HG03575 (cell line): ENCODE data around the gene PRSS53.

Experiments
- ATAC-seq: cut with Tn5 transposase; IDR thresholded peaks from one replicate; pipeline ENCODE4 v1.9.1; 2021; ENCODE audit not compliant: unreplicated experiment, insufficient number of reproducible peaks, low FRiP score; ENCODE audit errors: extremely low read depth

Gene PRSS53

DNA sequence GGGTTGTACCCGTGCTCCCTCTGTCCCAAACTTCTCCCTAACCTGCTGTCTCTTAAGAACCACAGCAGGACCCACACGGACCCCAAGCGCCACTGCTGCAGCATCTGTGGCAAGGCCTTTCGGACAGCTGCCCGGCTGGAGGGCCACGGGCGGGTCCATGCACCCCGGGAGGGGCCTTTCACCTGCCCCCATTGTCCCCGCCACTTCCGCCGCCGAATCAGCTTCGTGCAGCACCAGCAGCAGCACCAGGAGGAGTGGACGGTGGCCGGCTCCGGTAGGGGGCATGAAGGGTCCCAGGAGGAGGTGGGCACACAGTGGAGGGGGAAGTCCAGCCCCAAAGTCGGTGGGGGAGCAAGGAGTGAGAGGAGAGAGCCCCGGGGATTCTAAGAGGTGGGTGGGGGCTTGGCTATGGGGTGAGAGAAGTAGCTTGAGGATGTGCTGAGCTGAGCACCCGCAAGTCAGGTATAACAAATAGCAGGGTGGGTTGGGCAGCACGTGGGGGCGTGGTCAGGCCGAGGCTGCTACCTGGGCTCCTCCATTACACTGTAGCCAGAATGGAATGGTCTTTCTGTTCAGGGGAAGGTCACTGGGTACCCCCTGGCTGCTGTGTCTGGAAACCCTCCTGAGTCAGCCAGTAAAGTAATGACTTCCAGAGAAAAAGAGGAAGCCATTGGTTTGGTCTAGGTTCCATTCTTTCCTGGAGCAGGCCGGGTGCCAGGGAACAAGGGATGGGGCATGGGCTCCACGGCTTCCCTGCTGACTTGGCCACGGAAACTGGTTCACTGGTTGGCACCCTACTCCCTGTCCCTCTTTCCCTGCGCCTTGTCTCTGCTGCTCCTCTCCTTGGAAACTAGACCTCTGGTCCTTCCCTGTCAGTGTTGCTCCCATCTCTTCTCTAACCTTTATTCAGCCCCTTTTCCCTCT is 7.1 kb downstream of the PRSS53 start:
- no peak for ATAC-seq

DNA sequence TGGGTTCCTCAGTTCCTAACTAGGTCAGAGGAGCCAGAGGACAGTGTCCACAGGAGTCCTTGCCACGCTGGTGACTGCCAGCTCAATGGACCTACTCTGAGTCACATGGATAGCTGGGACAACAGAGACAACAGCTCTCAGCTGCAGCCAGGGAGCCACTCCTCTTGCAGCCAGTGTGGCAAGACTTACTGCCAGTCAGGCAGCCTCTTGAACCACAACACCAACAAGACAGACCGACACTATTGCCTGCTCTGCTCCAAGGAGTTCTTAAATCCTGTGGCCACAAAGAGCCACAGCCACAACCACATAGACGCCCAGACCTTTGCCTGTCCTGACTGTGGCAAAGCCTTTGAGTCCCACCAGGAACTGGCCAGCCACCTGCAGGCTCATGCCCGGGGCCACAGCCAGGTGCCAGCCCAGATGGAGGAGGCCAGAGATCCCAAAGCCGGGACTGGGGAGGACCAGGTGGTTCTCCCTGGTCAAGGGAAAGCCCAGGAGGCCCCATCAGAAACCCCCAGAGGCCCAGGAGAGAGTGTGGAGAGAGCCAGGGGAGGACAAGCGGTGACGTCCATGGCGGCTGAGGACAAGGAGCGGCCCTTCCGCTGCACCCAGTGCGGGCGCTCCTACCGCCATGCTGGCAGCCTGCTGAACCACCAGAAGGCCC is 7.9 kb downstream of the PRSS53 start:
- no peak for ATAC-seq

DNA sequence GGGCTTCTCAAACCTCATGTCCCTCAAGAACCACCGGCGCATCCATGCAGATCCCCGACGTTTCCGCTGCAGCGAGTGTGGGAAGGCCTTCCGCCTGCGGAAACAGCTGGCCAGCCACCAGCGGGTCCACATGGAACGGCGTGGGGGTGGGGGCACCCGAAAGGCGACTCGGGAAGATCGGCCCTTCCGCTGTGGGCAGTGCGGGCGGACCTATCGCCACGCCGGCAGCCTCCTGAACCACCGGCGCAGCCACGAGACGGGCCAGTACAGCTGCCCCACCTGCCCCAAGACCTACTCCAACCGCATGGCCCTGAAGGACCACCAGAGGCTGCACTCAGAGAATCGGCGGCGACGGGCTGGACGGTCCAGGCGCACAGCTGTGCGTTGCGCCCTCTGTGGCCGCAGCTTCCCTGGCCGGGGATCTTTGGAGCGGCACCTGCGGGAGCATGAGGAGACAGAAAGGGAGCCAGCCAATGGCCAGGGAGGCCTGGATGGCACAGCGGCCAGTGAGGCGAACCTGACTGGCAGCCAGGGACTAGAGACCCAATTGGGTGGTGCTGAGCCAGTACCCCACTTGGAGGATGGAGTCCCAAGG is 8.6 kb downstream of the PRSS53 start:
- ATAC-seq = no peak

DNA sequence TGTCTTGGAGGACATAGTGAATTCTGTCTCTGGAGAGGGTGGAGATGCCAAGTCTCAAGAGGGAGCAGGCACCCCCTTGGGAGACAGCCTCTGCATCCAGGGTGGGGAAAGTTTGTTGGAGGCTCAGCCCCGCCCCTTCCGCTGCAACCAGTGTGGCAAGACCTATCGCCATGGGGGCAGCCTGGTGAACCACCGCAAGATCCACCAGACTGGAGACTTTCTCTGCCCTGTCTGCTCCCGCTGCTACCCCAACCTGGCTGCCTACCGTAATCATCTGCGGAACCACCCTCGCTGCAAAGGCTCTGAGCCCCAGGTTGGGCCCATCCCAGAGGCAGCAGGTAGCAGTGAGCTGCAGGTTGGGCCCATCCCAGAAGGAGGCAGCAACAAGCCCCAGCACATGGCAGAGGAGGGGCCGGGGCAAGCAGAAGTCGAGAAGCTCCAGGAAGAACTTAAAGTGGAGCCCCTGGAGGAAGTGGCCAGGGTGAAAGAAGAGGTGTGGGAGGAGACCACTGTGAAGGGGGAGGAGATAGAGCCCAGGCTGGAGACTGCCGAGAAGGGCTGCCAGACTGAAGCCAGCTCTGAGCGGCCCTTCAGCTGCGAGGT is 9.3 kb downstream of the PRSS53 start:
- no peak for ATAC-seq

DNA sequence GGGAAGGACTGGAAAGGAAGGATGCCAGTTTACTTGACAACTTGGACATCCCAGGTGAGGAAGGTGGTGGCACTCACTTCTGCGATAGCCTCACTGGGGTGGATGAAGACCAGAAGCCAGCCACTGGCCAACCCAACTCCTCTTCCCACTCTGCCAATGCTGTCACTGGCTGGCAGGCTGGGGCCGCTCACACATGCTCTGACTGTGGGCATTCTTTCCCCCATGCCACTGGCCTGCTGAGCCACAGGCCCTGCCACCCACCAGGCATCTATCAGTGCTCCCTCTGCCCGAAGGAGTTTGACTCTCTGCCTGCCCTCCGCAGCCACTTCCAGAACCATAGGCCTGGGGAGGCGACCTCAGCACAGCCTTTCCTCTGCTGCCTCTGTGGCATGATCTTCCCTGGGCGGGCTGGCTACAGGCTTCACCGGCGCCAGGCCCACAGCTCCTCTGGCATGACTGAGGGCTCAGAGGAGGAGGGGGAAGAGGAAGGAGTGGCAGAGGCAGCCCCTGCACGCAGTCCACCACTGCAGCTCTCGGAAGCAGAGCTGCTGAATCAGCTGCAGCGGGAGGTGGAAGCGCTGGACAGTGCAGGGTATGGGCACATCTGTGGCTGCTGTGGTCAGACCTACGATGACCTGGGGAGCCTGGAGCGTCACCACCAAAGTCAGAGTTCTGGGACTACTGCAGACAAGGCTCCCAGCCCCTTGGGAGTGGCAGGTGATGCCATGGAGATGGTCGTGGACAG is 10.0 kb downstream of the PRSS53 start:
- ATAC-seq = no peak

DNA sequence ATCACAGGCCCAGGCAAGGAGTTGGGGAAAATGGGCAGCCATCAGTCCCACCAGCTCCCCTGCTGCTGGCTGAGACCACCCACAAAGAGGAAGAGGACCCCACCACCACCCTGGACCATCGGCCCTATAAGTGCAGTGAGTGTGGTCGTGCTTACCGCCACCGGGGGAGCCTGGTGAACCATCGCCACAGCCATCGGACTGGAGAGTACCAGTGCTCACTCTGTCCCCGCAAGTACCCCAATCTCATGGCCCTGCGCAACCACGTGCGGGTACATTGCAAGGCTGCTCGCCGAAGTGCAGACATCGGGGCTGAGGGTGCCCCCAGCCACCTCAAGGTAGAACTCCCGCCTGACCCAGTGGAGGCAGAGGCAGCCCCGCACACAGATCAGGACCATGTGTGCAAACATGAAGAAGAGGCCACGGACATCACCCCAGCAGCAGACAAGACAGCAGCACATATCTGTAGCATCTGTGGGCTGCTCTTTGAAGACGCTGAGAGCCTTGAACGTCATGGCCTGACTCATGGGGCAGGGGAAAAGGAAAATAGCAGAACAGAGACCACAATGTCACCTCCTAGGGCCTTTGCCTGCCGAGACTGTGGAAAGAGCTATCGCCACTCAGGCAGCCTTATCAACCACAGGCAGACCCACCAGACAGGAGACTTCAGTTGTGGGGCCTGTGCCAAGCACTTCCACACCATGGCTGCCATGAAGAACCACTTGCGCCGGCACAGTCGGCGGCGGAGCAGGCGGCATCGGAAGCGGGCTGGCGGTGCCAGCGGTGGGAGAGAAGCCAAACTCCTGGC is 10.9 kb downstream of the PRSS53 start:
- no peak for ATAC-seq

DNA sequence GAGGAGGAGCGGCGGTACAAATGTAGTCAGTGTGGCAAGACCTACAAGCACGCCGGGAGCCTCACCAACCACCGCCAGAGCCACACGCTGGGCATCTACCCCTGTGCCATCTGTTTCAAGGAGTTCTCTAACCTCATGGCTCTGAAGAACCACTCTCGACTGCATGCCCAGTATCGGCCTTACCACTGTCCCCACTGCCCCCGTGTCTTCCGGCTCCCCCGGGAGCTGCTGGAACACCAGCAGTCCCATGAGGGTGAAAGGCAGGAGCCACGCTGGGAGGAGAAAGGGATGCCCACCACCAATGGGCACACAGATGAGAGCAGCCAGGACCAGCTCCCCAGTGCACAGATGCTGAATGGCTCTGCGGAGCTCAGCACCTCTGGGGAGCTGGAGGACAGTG is 11.7 kb downstream of the PRSS53 start:
- ATAC-seq = no peak

DNA sequence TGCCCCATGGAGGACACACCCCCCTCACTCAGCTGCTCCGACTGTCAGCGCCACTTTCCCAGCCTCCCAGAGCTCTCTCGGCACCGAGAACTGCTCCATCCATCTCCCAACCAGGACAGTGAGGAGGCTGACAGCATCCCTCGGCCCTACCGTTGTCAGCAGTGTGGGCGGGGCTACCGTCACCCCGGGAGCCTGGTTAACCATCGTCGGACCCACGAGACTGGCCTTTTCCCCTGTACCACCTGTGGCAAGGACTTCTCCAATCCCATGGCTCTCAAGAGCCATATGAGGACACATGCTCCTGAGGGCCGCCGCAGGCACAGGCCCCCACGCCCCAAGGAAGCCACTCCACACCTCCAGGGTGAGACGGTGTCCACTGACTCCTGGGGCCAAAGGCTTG is 12.4 kb downstream of the PRSS53 start:
- no peak for ATAC-seq

DNA sequence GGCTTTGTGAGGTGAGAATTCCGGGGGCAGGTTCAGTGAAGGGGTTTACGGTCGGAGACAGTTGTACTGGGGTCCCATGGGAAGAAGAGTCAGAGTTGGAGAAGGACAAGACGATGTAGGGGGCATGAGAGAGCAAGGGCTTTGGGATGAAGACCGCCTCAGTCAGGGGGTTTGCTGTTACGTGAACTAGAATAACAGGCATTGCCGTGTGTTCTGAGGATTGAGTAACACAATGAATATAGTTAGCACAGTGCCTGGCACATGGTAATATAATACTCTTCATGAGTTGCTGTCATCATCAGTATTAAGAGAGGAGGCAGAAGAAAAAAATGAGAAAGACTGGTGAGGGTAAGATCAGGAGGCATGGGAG is 13.9 kb downstream of the PRSS53 start:
- no peak for ATAC-seq

DNA sequence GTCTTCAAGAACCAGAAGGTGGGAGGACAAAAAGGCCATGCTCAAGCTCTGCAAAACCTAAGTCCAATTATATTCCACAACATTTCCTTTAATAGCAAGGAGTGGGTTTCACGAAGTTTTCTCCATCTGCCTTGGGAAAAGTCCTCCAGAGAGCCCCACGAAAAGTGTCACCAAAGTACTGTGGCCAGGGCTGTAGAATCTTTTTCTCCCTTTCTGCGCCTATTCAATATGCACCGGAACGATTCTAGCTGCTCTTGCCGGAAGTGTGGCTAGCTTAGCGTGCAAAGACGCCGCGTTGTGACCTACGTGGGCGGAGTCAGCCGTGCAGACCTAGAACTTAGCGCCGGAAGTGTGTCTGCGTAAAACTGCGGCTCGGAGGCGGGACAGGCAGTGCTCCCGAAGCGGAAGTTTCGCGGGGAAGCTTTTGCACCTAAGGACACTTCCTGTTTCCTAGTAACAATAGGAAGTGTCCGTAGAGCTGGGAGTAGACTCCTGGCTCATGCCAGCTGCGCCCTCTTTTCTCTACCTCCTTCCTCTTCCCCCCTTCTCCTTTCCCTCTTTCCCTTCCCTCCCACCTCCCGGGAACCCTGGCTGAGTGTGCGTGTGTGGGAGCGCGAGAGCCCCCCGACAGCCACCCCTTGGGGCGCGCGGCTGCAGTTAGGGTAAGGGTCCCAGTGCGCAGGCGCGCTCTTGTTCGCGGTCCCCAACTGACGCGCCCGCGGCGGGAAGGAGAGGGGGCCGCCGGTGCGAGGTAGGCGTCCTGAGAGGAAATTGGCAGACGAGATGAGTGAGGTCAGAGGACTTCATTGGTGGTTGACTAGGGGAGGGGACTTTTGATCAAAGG is 14.6 kb downstream of the PRSS53 start, which contains the start of the genes ZNF646 and ZNF668:
Gene ZNF646, plus strand, starts transcription at position 453 of the 844 bp plus-strand sequence. CDS start 1,903 bp downstream, outside the sequence.
Gene ZNF668, minus strand, starts transcription at position 271 of the 844 bp plus-strand sequence. CDS start 9,781 bp downstream, outside the sequence.
- peak; percentile 35 for ATAC-seq

DNA sequence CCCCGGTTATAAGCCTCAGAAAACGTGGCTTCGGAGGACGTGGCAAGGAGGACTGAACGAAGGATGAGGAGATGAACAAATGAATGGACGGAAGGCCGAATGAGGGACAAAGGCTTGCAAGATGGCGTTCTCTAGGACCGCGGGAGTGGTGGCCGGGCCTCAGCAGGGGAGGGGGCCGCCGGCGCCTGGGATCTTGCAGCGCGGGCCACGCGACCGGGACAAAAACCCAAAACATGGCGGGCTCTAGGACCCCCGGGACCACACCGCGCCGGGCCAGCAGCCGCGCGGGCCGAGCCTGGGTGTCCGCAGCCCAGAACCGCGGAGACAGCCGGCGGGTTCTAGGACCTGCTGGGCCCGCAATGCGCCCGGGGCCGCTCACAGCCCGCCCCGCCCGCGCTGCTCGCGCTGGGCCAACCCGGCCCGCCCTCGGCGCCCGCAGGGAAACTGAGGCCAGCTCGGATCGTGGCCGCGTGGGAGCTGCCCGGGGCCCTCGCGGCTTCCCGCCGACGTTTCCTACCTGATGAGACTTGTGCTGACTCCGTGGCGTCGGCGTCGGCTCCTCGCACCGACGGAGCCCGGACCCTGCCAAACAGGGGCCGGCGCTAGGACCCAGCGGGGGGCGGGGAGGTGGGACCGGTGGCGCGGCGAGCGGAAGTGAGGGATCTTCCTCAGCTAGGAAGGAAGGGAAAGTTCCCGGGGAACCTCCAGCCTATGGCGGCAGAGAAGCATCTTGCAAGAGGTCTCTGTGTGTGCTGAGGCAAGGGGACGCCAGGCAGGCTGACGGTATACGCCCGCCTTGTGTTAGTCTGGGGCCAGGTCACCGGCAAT is 15.4 kb downstream of the PRSS53 start:
- ATAC-seq = no peak

DNA sequence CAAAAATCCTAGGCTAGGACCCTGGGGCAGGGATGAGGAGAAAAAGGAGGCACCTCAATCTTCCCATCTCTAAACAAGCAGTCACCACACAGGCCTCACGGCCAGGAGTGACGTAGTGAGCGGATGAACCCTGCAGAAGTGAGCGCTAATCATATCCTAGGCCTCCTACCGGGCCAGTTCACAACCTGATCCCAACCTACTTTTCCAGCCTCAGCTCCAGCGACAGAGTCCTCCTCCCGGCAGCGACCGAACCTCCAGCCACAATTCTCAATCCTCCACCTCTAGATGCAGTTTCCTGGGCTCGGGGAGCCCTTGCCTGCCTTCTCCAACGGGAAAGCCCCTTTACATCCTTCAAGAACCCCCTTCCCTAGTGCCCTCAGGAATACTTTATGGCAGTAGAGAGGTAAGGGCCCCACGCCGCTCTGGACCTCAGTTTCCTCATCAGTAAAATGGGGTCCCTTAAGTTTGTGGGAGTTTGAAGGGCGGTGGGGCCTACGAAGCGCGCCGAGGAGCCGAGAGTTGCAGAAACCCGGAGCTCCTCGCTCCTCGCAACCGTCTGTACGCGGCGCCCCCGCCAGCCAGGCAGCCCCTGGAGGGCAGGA is 16.1 kb downstream of the PRSS53 start:
- no peak for ATAC-seq

DNA sequence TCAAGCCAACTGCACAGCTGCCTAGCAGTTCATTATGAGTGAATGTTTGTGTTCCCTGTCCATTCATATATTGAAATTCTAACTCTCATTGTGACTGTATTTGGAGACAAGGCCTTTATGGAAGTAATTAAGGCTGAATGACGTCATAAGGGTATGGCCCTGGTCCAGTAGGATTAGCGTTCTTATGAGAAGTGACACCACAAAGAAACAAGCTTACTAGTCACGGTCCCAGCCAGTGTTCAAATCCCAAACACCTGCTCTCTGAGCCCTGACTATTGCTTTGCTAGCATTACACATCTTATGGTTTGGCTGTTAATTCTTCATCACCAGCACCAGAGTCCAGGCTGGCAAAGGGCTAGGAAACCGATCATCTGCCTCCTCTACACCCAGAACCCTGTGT is 16.9 kb downstream of the PRSS53 start:
- no peak for ATAC-seq

DNA sequence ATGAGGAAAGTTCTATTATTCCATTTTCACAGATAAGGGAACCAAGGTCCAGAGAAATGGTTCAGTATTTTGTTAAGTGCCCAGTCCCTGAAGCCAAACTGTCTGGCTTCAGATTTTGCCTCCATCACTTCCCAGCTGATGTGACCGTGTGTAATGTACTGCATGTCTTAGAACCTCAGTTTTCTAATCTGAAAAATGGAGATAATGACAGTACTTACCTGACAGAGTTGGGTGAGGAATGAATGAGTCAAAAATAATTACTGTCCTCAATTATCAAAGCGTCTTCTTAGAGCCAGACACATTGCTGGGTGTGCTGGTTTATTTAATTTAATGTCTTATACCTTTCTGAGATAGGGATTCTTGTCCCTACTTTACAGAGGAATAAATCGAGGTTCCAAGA is 21.4 kb downstream of the PRSS53 start:
- no peak for ATAC-seq

DNA sequence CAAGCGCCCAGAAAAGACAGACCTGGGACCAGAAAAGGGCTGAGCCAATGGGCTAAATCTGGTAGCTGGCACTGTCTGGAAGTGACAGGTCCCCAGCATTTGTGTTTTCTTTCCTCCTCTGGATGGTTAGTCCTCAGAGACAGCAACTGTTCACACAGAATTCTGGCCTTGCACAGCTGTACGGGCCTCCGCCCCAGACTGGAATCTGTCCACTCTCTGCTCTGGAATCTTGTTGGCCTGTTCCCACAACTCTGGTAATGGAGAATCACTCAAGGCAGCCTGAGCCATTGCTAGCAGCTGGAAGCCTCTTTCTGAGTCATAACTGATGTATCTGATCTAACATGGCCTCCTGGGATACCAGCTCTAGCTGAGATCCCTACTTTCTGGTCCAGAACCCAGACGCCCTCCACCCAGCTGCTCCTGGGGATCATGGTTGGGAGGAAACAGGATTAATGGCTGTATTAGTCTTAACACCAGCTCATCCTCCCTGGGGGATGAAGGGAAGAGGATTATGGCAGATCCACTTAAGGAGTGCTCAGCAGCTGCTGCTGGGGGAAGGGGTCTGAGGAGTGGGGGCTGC is 23.8 kb downstream of the PRSS53 start:
- ATAC-seq = no peak
